OCI-LY1 (cell line): ENCODE measurements around the gene VWC2L.

Source experiments
- H2AFZ ChIP-seq: fragments of 200-600 bp; sonication (generic), shearing (Covaris generic); 2 replicates; pipeline ENCODE4 v1.6.0; 2014; ENCODE audit warnings: antibody characterized with exemption, mild to moderate bottlenecking, low read length
- H3F3A ChIP-seq: fragments of 200-600 bp; sonication (generic), shearing (Covaris generic); 2 replicates; pipeline ENCODE4 v1.6.0; 2014; ENCODE audit warnings: mild to moderate bottlenecking, antibody characterized with exemption, low read length, moderate library complexity; ENCODE audit not compliant: insufficient read depth
- H3K27ac ChIP-seq: fragments of 200-600 bp; sonication (generic); 2 replicates; pipeline ENCODE4 v1.5.1; 2014; ENCODE audit warnings: low read length, mixed run types, mild to moderate bottlenecking, low read depth; ENCODE audit not compliant: poor library complexity, severe bottlenecking
- H3K27me3 ChIP-seq: fragments of 200-600 bp; sonication (generic); 2 replicates; pipeline ENCODE4 v1.6.0; 2014; ENCODE audit warnings: antibody characterized with exemption, mild to moderate bottlenecking, low read length, moderate library complexity; ENCODE audit not compliant: insufficient read depth
- H3K36me3 ChIP-seq: fragments of 200-600 bp; sonication (generic); 2 replicates; pipeline ENCODE4 v1.6.1; 2014; ENCODE audit warnings: mild to moderate bottlenecking, antibody characterized with exemption, low read length, moderate library complexity, mixed read lengths; ENCODE audit not compliant: insufficient read depth
- H3K4me1 ChIP-seq: fragments of 200-600 bp; sonication (generic); 2 replicates; pipeline ENCODE4 v1.5.1; 2014; ENCODE audit warnings: mild to moderate bottlenecking, low read length, moderate library complexity; ENCODE audit not compliant: insufficient read depth, severe bottlenecking
- H3K4me2 ChIP-seq: fragments of 200-600 bp; sonication (generic), shearing (Covaris generic); 2 replicates; pipeline ENCODE4 v1.6.1; 2014; ENCODE audit warnings: low read length
- H3K4me3 ChIP-seq: fragments of 200-600 bp; sonication (generic); 2 replicates; pipeline ENCODE4 v1.5.1; 2014; ENCODE audit warnings: low read length, low read depth, mild to moderate bottlenecking, mixed read lengths; ENCODE audit not compliant: poor library complexity, severe bottlenecking
- H3K79me2 ChIP-seq: fragments of 200-600 bp; shearing (Covaris generic); 2 replicates; pipeline ENCODE4 v1.6.1; 2016; ENCODE audit warnings: mixed run types, low read length, mixed read lengths; ENCODE audit not compliant: insufficient read depth
- H3K9ac ChIP-seq: fragments of 200-600 bp; sonication (generic), shearing (Covaris generic); 2 replicates; pipeline ENCODE4 v1.6.1; 2014; ENCODE audit warnings: mild to moderate bottlenecking, low read length, mixed read lengths
- H3K9me2 ChIP-seq: fragments of 200-600 bp; sonication (generic), shearing (Covaris generic); 2 replicates; pipeline ENCODE4 v1.6.1; 2014; ENCODE audit warnings: low read depth, mild to moderate bottlenecking, low read length, mixed read lengths
- H3K9me3 ChIP-seq: fragments of 200-600 bp; shearing (Covaris generic); 2 replicates; pipeline ENCODE4 v1.6.1; 2014; ENCODE audit warnings: low read length, mixed read lengths
- H4K20me1 ChIP-seq: fragments of 200-600 bp; sonication (generic), shearing (Covaris generic); 2 replicates; pipeline ENCODE4 v1.6.0; 2016; ENCODE audit warnings: mild to moderate bottlenecking, low read length; ENCODE audit not compliant: insufficient read depth
- CTCF ChIP-seq: fragments of 200-600 bp; sonication (generic), shearing (Covaris generic); IDR thresholded peaks from 2 replicates; pipeline ENCODE4 v1.5.1; 2017; ENCODE audit warnings: mild to moderate bottlenecking, antibody characterized with exemption, low read length, moderate library complexity, mixed read lengths
- EZH2 ChIP-seq: fragments of 200-600 bp; sonication (generic), shearing (Covaris generic); IDR thresholded peaks from 2 replicates; pipeline ENCODE4 v1.8.0; 2017; ENCODE audit warnings: borderline replicate concordance, mixed run types, mild to moderate bottlenecking, antibody characterized with exemption, low read length, moderate library complexity, mixed read lengths

Gene VWC2L

GRCh38 chr2:214450118-214450894, 39.5 kb downstream of the VWC2L start:
- H3K4me2 ChIP-seq = no peak overlapping the region
- no peak overlapping the region for H2AFZ ChIP-seq
- H3K9me3 ChIP-seq = no peaks in the 10 kb centered on the region
- TF ChIP-seq EZH2 = no peak
- no peak overlapping the region for H3K4me3 ChIP-seq
- no peaks in the 10 kb centered on the region for H3F3A ChIP-seq
- H3K27ac ChIP-seq = no peak overlapping the region
- H4K20me1 ChIP-seq = no peaks in the 10 kb centered on the region
- H3K9ac ChIP-seq = no peak overlapping the region
- no peaks in the 10 kb centered on the region for H3K9me2 ChIP-seq
- no peaks in the 10 kb centered on the region for H3K4me1 ChIP-seq
- no peaks in the 10 kb centered on the region for H3K27me3 ChIP-seq
- no peaks in the 10 kb centered on the region for H3K79me2 ChIP-seq
- H3K36me3 ChIP-seq = no peaks in the 10 kb centered on the region

- no peaks in the 10 kb centered on the region for H4K20me1 ChIP-seq
Measured at GRCh38 chr2:214451516-214452275, 40.8 kb downstream of the VWC2L start.

GRCh38 chr2:214465363-214466146, 54.7 kb downstream of the VWC2L start:
- Histone ChIP-seq H2AFZ (no peak overlapping the region), H3K27me3 (no peaks in the 10 kb centered on the region), H3K27ac (no peak overlapping the region), H3K9ac (no peak overlapping the region), H3K9me3 (no peaks in the 10 kb centered on the region), H3K4me3 (no peak overlapping the region), H3K9me2 (no peaks in the 10 kb centered on the region), H3K4me2 (no peak overlapping the region), H3F3A (no peaks in the 10 kb centered on the region), H3K36me3 (no peaks in the 10 kb centered on the region), H3K4me1 (no peaks in the 10 kb centered on the region), H4K20me1 (no peaks in the 10 kb centered on the region), H3K79me2 (no peaks in the 10 kb centered on the region)
- TF ChIP-seq EZH2 (no peak), CTCF (no peak)

More at GRCh38 chr2:214451516-214452275, 40.8 kb downstream of the VWC2L start:
- no peaks in the 10 kb centered on the region for H3K4me1 ChIP-seq
- no peak overlapping the region for H3K4me3 ChIP-seq
- H3K27ac ChIP-seq = no peak overlapping the region
- no peak overlapping the region for H3K9ac ChIP-seq
- no peak overlapping the region for H3K4me2 ChIP-seq
- no peaks in the 10 kb centered on the region for H3F3A ChIP-seq
- H3K27me3 ChIP-seq = no peaks in the 10 kb centered on the region
- no peaks in the 10 kb centered on the region for H3K79me2 ChIP-seq
- no peak overlapping the region for H2AFZ ChIP-seq
- no peaks in the 10 kb centered on the region for H3K9me3 ChIP-seq
- no peaks in the 10 kb centered on the region for H3K36me3 ChIP-seq
- no peak for TF ChIP-seq CTCF
- TF ChIP-seq EZH2 = no peak
- no peaks in the 10 kb centered on the region for H3K9me2 ChIP-seq
